Neural cell (in vitro differentiated cells): ENCODE results near the gene NKAIN2. TPM values are rescaled to one million over a fixed set of nuclear protein-coding genes. Genes with fewer than 3 reads are reported as not detected.

Source experiments
- H2AFZ ChIP-seq: fragments of 200-600, 300-800 bp; sonication (generic), shearing (Covaris generic); 2 replicates; pipeline ENCODE4 v1.6.0; 2014; ENCODE audit warnings: low read depth, mild to moderate bottlenecking, antibody characterized with exemption, low read length, moderate library complexity
- H3F3A ChIP-seq: fragments of 200-600 bp; shearing (Covaris generic); 2 replicates; pipeline ENCODE4 v1.6.1; 2016; ENCODE audit warnings: mild to moderate bottlenecking, moderate library complexity, mixed read lengths, antibody characterized with exemption, low read length; ENCODE audit not compliant: insufficient read depth, poor library complexity, severe bottlenecking
- H3K27ac ChIP-seq: fragments of 200-600, 300-800 bp; sonication (generic), shearing (Covaris generic); 2 replicates; pipeline ENCODE4 v1.5.1; 2014; ENCODE audit warnings: mild to moderate bottlenecking, low read length, moderate library complexity
- H3K27me3 ChIP-seq: fragments of 300-800, 200-600 bp; sonication (generic), shearing (Covaris generic); 2 replicates; pipeline ENCODE4 v1.6.0; 2014; ENCODE audit warnings: mild to moderate bottlenecking, low read depth, low read length, moderate library complexity; ENCODE audit not compliant: insufficient read depth
- H3K36me3 ChIP-seq: fragments of 300-800, 200-600 bp; sonication (generic), shearing (Covaris generic); 2 replicates; pipeline ENCODE4 v1.5.1; 2014; ENCODE audit warnings: mild to moderate bottlenecking, antibody characterized with exemption, low read length, moderate library complexity; ENCODE audit not compliant: insufficient read depth
- H3K4me2 ChIP-seq: fragments of 300-800, 200-600 bp; sonication (generic), shearing (Covaris generic); 2 replicates; pipeline ENCODE4 v1.6.0; 2014; ENCODE audit warnings: mild to moderate bottlenecking, low read length
- H3K4me3 ChIP-seq: fragments of 300-800, 200-600 bp; sonication (generic), shearing (Covaris generic); 2 replicates; pipeline ENCODE4 v1.5.1; 2014; ENCODE audit warnings: mild to moderate bottlenecking, low read length, moderate library complexity
- H3K79me2 ChIP-seq: fragments of 200-600 bp; shearing (Covaris generic); replicated peaks from 2 replicates; pipeline ENCODE4 v1.6.0; 2014; ENCODE audit warnings: mild to moderate bottlenecking, low read length, moderate library complexity; ENCODE audit not compliant: insufficient read depth
- H3K9ac ChIP-seq: fragments of 300-800, 200-600 bp; sonication (generic), shearing (Covaris generic); 2 replicates; pipeline ENCODE4 v1.6.1; 2016; ENCODE audit warnings: mild to moderate bottlenecking, low read length, mixed read lengths
- H3K9me2 ChIP-seq: fragments of 200-600 bp; shearing (Covaris generic); 2 replicates; pipeline ENCODE4 v1.6.1; 2016; ENCODE audit warnings: mild to moderate bottlenecking, low read length, mixed read lengths; ENCODE audit not compliant: insufficient read depth
- H3K9me3 ChIP-seq: fragments of 200-600, 300-800 bp; sonication (generic), shearing (Covaris generic); 2 replicates; pipeline ENCODE4 v1.6.1; 2016; ENCODE audit warnings: mild to moderate bottlenecking, mixed run types, low read length, moderate library complexity, mixed read lengths
- H4K20me1 ChIP-seq: fragments of 200-600 bp; shearing (Covaris generic); 2 replicates; pipeline ENCODE4 v1.6.1; 2016; ENCODE audit warnings: mild to moderate bottlenecking, mixed run types; ENCODE audit not compliant: insufficient read depth
- EP300 ChIP-seq: fragments of 450-650 bp; conservative IDR thresholded peaks from 2 replicates; pipeline ENCODE4 v1.6.1; 2014; ENCODE audit warnings: antibody characterized with exemption, mild to moderate bottlenecking, moderate library complexity; ENCODE audit not compliant: poor library complexity, severe bottlenecking
- EZH2 ChIP-seq: fragments of 200-600, 300-800 bp; shearing (Covaris generic), sonication (generic); IDR thresholded peaks from 2 replicates; pipeline ENCODE4 v1.6.1; 2014; ENCODE audit warnings: antibody characterized with exemption, low read length, borderline replicate concordance, mild to moderate bottlenecking; ENCODE audit not compliant: insufficient read depth, poor library complexity, severe bottlenecking
- MXI1 ChIP-seq: fragments of 450-650 bp; conservative IDR thresholded peaks from 2 replicates; pipeline ENCODE4 v1.6.1; 2014; ENCODE audit warnings: antibody characterized with exemption, mild to moderate bottlenecking; ENCODE audit not compliant: poor library complexity, severe bottlenecking
- POLR2AphosphoS5 ChIP-seq: IDR thresholded peaks from 2 replicates; pipeline ENCODE4 v1.6.1; 2012
- RAD21 ChIP-seq: fragments of 450-650 bp; conservative IDR thresholded peaks from 2 replicates; pipeline ENCODE4 v1.6.1; 2014; ENCODE audit warnings: antibody characterized with exemption, mild to moderate bottlenecking, moderate library complexity
- SMC3 ChIP-seq: fragments of 450-650 bp; conservative IDR thresholded peaks from 2 replicates; pipeline ENCODE4 v1.6.1; 2014; ENCODE audit warnings: antibody characterized with exemption, mild to moderate bottlenecking, moderate library complexity; ENCODE audit not compliant: poor library complexity
- TAF1 ChIP-seq: IDR thresholded peaks from 2 replicates; pipeline ENCODE4 v1.6.1; 2012; ENCODE audit warnings: low read depth
- polyA plus RNA-seq: library from polyadenylated mRNA; depleted of rRNA; stranded (reverse); fragments of >200 nt; gene quantifications from 2 replicates; pipeline ENCODE4 v1.2.3, GENCODE V29; 2014
- TF ChIP-seq, protein P1 (sequence below): fragments of 450-650 bp; IDR thresholded peaks from 2 replicates; pipeline ENCODE4 v1.5.1; 2014; ENCODE audit warnings: antibody characterized with exemption, mild to moderate bottlenecking, moderate library complexity; ENCODE audit not compliant: poor library complexity, severe bottlenecking
- TF ChIP-seq, protein P2 (sequence below): IDR thresholded peaks from 2 replicates; pipeline ENCODE4 v1.6.1; 2012; ENCODE audit warnings: borderline replicate concordance

The NKAIN2 gene
- polyA plus RNA-seq, 1 donor from 2014 or later = 23.2 TPM

DNA sequence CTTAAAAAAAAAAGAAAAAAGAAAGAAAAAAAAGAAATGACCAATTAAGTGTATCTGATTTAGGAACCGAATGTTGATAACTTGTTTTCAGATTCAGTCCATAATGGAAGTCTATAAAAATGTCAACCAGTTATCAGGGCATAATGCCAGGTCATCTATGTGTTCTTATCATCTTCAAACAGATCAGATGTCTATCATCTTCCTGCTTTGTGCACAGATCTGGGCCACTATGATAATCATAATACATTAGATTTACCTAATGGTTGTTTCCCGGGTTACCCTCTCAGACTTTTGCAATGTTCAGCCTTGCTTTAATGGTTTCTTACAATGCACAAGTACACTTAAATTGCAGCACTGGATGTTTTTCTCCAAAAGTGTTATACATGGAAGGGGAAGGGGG is 100.6 kb downstream of the NKAIN2 start:
- Histone ChIP-seq H3K4me2 (no peak overlapping the region), H3K79me2 (no peaks in the 10 kb centered on the region), H3K27me3 (no peaks in the 10 kb centered on the region), H3K36me3 (no peaks in the 10 kb centered on the region), H3K9me2 (no peaks in the 10 kb centered on the region), H3K9me3 (no peaks in the 10 kb centered on the region), H3K27ac (no peak overlapping the region), H4K20me1 (no peaks in the 10 kb centered on the region), H2AFZ (no peak overlapping the region), H3K9ac (no peak overlapping the region), H3K4me3 (no peak overlapping the region), H3F3A (no peaks in the 10 kb centered on the region)
- no peak for TF ChIP-seq TAF1
- TF ChIP-seq, protein P1, sequence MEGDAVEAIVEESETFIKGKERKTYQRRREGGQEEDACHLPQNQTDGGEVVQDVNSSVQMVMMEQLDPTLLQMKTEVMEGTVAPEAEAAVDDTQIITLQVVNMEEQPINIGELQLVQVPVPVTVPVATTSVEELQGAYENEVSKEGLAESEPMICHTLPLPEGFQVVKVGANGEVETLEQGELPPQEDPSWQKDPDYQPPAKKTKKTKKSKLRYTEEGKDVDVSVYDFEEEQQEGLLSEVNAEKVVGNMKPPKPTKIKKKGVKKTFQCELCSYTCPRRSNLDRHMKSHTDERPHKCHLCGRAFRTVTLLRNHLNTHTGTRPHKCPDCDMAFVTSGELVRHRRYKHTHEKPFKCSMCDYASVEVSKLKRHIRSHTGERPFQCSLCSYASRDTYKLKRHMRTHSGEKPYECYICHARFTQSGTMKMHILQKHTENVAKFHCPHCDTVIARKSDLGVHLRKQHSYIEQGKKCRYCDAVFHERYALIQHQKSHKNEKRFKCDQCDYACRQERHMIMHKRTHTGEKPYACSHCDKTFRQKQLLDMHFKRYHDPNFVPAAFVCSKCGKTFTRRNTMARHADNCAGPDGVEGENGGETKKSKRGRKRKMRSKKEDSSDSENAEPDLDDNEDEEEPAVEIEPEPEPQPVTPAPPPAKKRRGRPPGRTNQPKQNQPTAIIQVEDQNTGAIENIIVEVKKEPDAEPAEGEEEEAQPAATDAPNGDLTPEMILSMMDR = no peak
- TF ChIP-seq EZH2 = no peak
- no peak for TF ChIP-seq EP300
- TF ChIP-seq SMC3 = no peak
- no peak for TF ChIP-seq POLR2AphosphoS5
- TF ChIP-seq, protein P2, sequence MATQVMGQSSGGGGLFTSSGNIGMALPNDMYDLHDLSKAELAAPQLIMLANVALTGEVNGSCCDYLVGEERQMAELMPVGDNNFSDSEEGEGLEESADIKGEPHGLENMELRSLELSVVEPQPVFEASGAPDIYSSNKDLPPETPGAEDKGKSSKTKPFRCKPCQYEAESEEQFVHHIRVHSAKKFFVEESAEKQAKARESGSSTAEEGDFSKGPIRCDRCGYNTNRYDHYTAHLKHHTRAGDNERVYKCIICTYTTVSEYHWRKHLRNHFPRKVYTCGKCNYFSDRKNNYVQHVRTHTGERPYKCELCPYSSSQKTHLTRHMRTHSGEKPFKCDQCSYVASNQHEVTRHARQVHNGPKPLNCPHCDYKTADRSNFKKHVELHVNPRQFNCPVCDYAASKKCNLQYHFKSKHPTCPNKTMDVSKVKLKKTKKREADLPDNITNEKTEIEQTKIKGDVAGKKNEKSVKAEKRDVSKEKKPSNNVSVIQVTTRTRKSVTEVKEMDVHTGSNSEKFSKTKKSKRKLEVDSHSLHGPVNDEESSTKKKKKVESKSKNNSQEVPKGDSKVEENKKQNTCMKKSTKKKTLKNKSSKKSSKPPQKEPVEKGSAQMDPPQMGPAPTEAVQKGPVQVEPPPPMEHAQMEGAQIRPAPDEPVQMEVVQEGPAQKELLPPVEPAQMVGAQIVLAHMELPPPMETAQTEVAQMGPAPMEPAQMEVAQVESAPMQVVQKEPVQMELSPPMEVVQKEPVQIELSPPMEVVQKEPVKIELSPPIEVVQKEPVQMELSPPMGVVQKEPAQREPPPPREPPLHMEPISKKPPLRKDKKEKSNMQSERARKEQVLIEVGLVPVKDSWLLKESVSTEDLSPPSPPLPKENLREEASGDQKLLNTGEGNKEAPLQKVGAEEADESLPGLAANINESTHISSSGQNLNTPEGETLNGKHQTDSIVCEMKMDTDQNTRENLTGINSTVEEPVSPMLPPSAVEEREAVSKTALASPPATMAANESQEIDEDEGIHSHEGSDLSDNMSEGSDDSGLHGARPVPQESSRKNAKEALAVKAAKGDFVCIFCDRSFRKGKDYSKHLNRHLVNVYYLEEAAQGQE = no peak
- TF ChIP-seq RAD21 = no peak
- no peak for TF ChIP-seq MXI1

- H3K36me3 ChIP-seq = no peaks in the 10 kb centered on the region
- H4K20me1 ChIP-seq = no peaks in the 10 kb centered on the region
- H3K27me3 ChIP-seq = no peaks in the 10 kb centered on the region
These were observed 105.1 kb downstream of the NKAIN2 start for GRCh38 chr6:123908797-123909196.

More at GRCh38 chr6:123908797-123909196, 105.1 kb downstream of the NKAIN2 start:
- TF ChIP-seq EP300 (no peak), MXI1 (no peak), SMC3 (no peak), EZH2 (no peak), RAD21 (no peak), POLR2AphosphoS5 (no peak), TAF1 (no peak)
- TF ChIP-seq, protein P1 = no peak
- TF ChIP-seq, protein P2 = no peak
- Histone ChIP-seq H3K79me2 (no peaks in the 10 kb centered on the region), H3K4me3 (no peak overlapping the region), H3K4me2 (no peak overlapping the region), H3K9me2 (no peaks in the 10 kb centered on the region), H3K9me3 (no peaks in the 10 kb centered on the region), H3K27ac (no peak overlapping the region), H3K9ac (no peak overlapping the region), H3F3A (no peaks in the 10 kb centered on the region), H2AFZ (no peak overlapping the region)
